NCI-H2196 treated with DMSO at 0.1 percent for 48 hours (cell line): ENCODE results near the gene ACADS.
A peak's percentile ranks its signal among the peaks of the same experiment; 100 is the strongest.

Experiments used
- DNase-seq: peaks from one replicate; lab custom pipeline; 2025; ENCODE audit not compliant: unreplicated experiment; lab: John Stamatoyannopoulos, UW

Gene ACADS

DNA sequence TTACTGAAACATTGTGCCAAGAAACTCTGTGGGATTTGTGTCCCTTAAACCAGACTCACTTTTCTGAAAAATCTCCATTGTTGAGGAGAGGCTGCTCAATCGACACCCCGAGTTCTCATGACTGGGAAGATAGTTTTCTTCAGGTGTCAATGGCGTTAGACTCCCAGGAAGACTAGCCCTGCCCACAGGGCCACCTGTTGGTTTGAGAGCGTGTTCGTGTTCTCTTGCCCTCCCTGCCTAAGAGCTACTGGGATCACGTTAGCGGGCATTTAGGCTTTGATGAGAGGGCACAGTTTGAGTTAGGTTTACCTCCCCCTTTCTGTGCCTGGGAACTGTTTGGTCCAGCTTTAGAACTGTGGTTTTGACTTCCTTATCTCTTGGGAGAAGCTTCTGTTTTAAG, 26.1 kb upstream of the ACADS start:
- no peak for DNase-seq

DNA sequence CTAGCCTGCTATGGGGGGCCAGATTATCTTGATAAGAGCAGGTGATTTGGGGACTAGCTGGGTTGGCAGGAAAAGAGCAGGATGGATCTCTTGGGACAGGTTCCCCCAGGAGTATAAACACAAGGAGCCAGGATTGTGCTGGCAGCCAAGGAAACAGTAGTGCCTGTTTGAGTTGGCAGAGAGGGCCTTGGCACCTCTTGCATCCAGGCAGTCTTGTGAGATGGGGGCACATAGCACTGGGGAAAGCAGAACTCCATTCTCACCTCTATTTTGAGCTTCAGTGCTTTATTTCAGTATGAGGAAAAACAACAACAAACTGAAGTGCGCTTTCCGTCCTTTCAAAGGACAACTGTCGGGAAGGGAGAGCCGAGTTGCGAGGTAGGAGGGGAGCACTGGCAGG, 24.7 kb upstream of the ACADS start:
- DNase-seq: no peak

DNA sequence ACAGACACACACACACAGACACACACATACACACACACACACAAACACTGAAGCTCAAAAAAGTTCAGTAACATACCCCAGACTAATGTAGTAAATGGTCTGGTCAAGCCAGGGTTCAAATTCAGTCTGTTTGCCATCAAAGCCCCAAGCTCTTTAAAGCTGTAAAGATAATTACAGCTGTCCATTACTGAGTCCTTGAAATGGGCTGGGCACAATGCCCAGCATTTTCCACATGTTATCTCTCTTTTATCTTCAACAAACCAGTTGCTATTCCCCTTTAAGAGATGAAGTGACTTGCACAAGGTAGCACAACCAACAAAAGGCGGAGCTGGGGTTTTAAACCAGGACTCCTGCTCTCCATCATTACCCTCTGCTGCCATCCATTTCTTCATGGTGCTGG, 23.0 kb upstream of the ACADS start:
- DNase-seq: no peak

DNA sequence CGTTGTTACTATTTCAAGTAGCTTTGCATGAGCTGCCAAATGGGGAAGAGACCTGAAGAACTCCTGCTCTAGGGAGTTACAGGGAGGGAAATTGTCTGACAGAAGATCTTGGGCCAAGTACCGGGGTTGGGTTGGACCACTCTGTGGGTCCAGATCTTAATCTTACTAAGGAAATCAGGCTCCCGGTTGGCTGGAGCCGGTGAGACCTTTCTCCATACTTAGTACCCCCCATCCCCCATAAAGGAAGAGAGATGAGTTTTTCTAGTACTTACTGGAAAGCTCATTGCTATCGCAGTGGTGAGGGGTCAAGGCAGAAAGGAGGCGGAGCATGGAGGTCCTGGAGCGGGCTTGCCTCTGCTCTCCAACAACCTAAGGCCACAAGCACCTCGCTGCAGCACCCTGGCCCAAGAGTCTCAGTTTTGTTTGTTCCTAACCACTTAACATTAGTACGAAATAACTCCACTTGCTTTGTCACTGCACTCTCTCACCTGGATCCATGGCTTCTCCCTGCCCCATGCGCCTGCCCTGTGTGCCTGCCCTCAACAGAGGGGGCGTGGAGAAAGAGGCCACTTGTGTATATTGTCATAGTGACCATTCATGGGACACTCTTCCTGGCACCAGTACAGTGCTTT, 22.2 kb upstream of the ACADS start:
- no peak for DNase-seq

DNA sequence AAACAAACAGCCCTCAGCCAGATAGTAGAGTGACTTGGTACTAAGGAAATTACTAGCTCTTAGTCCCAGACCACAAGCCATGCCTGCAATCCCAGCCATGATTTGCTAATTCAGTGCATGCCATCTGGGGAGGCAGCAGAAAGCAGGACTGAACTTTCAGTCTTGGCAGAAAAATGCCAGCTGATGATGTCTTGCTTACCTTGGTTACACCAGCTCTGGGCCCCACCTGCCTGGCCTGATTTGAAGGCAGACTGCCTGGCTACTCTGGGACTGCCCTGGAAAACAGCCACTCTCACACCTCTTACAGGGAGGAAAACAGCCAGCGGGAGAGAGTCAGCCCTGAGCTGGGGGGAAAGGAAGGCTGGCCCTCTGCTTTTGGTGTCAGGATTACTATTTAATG, 20.0 kb upstream of the ACADS start:
- no peak for DNase-seq

DNA sequence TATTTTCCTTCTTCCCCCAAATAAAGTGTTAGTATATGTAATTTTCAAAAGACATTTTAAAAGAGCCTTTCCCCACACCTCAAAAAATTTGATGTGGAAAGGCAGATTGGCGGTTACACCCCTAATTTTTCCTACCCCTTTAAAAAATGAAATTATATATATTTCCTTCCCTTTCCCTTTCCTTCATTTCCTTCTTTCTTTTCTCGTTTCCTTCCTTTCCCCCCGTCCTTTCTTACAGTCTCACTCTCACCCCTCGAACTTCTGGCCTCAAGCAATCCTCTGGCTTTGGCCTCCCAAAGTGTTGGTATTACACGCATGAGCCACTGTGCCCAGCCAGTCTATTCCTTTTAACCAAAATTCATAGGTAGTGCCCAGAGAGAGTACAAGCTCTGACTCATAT, 19.6 kb upstream of the ACADS start:
- DNase-seq: no peak

DNA sequence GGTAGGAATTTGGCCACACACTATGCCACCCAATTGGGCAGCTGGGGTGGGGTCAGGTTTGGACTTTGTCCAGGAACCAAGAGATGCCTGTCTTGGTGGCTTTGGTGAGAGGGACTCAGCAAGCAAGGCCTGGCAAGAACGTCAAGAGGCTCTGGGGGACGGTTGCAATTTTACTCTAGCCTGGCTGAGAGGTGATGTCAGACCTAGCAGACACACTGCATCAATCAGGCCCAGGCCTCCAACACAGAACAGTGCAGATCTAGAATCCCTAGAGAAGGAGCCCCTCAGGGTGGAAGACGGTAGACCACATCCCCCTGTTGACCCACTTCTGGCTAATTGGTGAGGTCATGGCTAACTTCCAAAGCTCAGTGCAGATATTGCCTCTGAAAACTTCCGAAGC, 17.0 kb upstream of the ACADS start:
- no peak for DNase-seq

DNA sequence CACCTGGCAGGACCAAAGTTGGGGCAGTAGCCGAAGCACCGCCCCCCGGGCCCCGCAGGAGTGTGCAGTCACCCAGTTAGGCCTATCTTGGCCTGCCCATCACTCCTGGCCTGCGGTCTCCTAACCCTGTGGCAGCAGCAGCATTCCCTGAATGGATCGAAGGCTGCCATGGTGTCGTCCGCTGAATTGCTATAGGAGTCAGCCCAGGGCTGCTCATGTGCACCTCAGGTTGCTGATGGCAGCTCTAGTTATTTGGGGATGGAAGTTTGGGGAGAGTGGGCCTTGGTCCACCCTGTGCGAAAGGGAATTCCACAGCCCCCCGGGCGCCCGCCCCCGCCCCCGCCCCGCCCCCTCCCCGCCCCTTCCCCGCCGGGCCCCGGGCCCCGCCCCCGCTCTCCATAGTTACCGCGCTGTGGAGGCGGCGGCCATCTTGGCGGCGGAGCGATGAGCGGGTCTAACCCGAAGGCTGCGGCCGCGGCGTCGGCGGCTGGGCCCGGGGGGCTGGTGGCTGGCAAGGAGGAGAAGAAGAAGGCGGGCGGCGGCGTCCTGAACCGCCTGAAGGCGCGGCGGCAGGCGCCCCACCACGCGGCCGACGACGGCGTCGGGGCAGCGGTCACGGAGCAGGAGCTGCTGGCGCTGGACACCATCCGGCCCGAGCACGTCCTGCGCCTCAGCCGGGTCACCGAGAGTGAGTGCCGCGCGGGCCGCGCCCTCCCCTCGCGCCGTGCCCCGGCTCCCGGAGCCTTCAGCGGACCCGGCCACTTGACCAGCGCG, 15.4 kb upstream of the ACADS start, which contains the start of gene UNC119B:
TSS of gene UNC119B (plus strand) at position 428 of the 774 bp plus-strand sequence. CDS start at position 445, 17 bp downstream.
- peak; percentile 48 for DNase-seq

DNA sequence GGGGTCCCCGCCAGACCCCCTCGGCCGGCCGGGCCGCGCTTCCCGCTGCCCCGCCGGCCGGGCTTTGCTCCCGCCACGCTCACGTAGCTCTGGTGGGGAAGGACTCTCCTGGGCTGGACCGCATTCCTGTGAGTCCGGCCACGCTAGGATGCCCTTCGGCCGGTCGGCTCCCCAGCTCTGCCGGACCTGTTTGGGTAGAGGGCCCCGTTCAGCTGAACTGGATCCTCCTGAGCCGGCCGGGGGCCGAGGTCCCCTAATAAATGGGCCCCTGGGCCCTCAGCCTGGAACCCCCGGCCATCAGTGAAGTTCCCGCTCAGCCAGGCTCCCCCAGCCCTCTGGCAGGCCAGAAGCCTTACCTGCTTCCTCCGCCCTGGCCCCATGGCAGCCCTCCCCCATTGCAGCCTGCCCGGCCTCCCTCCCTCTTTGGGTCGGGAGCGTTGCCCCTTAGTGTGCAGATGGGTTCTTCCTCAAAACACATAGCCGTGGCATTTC, 14.8 kb upstream of the ACADS start:
- no peak for DNase-seq

DNA sequence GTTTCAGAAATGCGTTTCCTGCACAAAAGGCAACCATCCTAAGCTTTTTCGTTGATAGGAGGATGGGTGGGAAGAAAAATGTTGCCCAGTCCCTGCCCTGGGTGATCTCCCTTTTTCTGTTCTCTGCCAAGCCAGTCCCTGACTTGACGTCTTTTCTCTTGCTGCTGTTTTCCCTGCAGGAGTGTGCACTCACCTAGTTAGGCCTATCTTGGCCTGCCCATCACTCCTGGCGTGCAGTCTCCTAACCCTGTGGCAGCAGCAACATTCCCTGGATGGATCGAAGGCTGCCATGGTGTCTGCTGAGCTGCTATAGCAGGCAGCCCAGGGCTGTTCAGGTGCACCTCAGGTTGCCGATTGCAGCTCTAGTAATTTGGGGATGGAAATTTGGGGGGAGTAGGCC, 14.2 kb upstream of the ACADS start:
- no peak for DNase-seq

DNA sequence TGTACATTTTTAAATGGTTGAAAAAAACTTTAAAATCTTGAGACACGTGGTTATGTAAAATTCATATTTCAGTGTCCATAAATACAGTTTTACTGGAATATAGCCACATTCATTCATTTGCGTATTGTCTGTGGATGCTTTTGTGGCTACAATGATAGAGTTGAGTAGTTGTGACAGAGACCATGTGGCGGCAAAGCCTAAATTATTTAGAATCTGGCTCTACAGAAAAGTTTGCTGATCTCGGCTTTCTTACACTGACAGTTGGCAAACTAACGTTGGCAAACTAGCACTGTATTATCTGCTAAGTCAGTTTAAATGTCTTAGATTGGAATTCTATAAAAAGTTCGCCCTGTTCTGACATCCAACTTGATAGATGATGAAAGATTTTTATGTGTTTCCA, 13.0 kb upstream of the ACADS start:
- no peak for DNase-seq

DNA sequence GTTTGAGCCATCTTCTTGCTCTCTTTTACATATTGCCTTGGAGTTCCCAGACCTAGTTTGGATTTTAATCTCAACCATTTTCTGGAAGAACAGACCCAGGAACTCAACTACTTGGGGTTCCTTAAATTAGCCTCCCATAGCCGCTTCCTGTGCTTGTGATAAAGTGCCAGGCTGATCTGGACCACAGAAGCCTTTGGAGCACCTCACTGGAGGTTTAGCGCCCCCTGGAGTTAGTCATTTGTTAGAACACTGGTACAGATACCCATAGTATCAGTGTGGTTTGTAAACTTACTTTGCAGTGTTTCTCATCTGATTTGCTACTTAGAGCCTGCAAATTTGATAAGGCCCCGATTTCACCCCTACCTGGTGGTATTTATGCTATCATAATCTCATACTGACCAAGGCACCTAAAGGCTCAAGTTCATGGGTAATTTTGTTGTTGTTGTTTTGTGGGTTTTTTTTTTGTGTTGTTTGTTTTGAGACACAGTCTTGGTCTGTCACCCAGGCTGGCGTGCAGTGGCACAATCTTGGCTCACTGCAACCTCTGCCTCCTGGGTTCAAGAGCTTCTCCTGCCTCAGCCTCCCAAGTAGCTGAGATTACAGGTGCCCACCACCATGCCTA, 11.7 kb upstream of the ACADS start:
- DNase-seq: peak; percentile 70

DNA sequence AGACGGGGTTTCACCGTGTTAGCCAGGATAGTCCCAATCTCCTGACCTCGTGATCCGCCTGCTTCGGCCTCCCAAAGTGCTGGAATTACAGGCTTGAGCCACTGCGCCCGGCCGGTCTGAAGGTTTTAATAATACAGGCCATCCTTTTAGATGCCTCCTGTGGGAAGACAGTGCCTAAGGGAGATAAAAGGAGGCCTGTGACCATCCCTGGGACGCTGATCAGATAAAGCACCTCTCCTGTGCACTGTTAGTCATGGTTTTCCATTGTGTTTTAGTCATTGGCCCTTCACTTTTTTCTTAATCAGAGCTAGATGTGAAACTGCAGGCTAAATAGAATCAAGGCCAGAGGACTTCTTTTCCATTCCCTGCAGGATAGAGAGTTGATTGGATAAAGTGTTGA, 7.6 kb upstream of the ACADS start:
- no peak for DNase-seq

DNA sequence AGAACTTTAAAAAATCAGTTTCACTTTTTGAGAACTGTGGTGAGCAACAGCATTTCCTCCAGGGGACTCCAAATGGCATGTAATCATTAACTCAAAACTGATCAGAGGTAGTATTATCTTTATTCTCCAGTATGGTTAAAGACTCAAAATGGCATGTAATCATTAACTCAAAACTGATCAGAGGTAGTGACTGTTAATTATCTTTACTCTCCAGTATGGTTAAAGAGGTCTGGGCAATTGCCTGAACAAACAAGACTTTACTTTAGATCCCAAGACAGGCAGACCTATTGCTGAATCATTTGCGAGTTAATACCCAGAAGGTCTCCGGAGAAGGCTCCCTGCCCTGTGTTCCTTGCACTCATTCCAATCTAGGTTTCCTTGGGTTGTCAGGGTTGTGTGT, 6.6 kb upstream of the ACADS start:
- no peak for DNase-seq

DNA sequence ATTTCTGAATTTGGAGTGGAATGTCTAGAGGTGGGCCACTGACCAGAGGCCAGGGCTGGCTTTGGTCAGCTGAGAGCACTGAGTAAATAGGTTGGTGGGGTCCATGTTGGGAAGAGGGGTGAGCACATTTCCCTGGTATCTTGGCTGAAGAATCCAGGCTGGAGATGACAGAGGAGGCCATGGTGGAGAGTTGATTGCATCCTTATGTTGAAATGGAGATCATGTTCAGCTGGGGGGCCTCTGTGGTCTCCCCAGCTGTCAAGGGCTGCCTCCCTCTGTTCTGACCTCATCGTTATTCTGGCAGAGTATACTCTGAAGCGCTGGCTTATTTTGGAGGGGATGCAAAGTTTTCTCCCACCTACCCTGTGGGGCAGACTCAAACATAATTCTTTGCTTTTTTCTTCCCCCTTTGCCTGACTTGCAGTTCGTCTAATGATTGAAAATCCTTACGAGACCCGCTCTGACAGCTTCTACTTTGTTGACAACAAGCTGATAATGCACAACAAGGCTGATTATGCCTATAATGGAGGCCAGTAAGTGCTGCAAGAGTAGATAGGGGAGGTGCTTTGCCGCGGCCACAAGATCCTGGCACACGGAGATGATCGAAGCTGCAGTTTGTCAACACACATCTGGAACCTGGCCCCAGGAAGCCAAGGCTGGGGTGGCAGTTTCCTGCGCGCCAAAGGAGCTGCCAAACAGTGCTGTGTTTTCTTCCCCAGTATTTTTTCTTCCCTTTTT, 6.0 kb upstream of the ACADS start:
- no peak for DNase-seq

DNA sequence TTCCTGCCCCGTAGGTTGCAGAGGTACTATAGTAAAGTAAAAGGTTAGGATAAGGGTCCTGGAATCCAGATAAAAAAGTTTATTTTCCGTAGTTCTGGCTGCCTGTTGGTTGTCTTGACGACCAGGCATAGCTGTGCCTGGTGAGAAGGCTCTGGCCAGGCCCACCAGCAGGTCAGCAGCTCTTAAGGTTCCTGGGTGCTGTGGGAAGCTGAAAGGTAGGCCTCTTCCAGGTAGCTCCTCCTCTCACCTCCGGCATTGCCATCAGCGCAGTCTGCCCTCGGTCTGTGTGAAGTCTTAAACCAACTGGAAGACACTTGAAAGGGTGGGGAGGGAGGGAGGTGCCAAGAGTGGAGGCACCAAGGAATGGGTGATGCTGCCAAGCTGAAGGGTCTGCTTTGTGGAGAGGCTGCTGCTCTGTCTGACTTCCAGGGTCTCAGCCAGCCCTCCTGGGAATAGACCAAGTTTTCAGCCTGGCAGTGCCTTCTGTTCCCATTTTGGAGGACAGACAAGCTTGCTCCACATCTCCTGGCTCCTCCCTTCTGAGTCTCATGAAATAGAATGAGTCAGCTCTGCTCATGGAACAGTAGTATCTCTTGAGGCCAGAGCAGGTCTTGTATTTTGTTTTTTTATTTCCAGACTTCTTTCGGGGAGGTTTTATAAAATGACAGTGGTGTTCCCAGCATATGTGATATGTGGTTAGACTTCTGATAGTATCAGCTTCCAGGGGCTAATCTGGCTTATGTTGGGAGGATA, 5.2 kb upstream of the ACADS start:
- no peak for DNase-seq

DNA sequence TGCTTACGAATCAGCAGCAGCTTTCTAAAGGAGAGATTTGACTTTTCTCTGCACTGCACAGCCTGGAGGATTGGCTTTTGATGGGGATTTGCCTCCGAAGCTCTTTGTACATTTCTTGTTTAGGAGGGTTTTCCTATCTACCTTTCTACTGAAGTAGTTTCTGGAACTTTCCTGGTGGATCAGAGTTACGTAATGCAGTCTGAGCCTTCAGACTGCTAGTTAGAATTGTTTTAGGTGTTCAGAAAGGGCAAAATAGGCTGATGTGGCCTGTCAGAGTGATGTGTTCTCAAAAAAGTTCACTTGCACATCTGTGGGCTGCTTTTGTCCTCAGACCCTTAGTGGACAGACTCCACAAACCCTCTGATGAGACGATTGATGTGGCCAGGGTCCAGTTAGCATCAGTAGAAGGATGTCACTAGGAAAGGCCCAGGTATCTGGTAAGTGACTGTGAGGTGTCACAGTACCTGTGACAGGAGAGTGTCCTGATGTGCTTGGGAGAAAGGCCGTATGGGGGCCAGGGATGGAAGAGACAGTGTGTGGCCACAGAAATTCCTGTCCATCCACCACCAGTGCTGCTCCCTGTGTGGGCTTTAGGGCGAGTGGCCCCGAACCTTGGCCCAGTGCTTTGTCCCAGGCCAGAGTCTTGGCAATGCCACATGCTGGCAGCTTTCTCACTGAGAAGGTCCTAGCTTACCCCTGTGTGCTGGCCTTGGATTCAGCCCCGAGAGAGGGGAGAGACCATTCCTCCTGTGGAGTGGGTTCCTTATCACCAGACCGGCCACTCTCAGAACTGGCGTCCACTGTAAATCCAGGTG, 4.4 kb upstream of the ACADS start:
- no peak for DNase-seq

DNA sequence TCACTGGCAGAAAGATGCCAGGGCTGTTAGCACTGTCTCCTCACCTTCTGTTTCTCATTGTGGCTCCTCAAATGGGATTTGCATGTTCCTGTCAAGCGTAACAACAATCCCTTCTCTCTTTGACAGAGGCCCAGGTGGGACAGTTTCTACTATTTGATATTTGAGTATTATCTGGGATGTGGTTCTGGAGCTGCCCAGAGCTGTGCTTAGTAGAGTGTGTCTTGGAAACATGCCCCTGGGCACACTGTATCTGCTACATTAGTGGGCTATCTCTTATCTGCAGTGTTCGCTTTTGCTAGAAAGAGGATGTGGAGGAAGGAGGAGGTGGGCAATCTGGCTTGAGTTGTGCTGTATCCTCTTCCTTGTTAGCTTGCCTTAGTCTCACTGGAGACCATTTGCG, 3.8 kb upstream of the ACADS start:
- no peak for DNase-seq

DNA sequence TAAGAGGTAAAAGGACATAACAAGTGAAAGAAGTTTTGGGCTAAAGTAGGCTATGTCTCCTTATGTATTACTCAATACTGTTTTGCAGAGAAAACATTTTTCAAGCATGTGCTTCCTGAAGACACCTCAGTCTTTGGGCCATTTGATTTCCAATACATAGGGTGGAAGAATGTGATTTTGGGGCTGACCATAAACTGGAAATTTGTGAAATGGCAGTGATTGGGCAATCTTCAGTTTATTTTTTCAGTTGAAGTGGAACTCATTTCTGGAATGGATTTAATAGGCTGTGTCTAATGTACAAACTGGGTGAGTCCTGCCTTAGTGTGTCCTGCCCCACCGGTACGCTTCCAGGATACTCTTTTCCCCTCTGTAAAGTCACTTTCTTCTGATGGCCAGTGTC, 2.8 kb upstream of the ACADS start:
- DNase-seq: no peak

DNA sequence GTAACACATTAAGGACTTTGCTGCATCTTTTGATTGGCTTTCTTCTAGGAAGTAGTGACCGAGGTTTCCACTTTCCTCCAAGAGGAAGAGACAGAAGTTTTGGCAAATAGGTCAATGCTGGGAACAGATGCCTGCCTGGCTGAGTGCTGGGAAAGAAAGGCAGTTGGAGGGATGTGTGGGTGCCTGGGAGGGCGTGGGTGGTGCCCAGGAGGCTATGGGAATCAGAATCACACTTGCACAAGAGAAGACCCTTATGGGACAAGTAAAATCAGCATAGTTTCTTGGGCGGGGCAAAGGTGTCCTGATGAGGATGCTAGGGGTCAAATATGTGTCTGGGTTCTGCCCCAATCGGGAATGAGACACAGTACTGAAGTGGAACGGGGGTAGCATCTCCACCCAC, 906 bp upstream of the ACADS start:
- no peak for DNase-seq
